HepG2 (cell line): ENCODE data around the gene PHKG2. TPM values are rescaled to one million over a fixed set of nuclear protein-coding genes. Genes with fewer than 3 reads are reported as not detected.

Source experiments
- BATF2 ChIP-seq: sonication (generic); formaldehyde crosslinking; IDR thresholded peaks from 2 replicates; pipeline ENCODE4 v1.8.0; 2022; ENCODE audit warnings: mild to moderate bottlenecking, missing genetic modification reagents, moderate library complexity
- CCDC6 ChIP-seq: sonication (generic); formaldehyde crosslinking; IDR thresholded peaks from 2 replicates; pipeline ENCODE4 v1.8.1; 2022; ENCODE audit warnings: mild to moderate bottlenecking, missing genetic modification reagents, moderate library complexity
- CHD2 ChIP-seq: IDR thresholded peaks from 2 replicates; pipeline ENCODE4 v1.6.1; 2011; ENCODE audit warnings: low read depth, low read length, improper control_type of control experiment
- IKZF1 ChIP-seq: fragments of 450-650 bp; IDR thresholded peaks from 2 replicates; pipeline ENCODE4 v1.7.1; 2016
- MIER3 ChIP-seq: IDR thresholded peaks from 2 replicates; pipeline ENCODE4 v1.6.1; 2016; ENCODE audit warnings: missing compliant biosample characterization, borderline replicate concordance
- MNT ChIP-seq: fragments of 450-650 bp; IDR thresholded peaks from 2 replicates; pipeline ENCODE4 v1.6.1; 2016
- MXD4 ChIP-seq: IDR thresholded peaks from 2 replicates; pipeline ENCODE4 v1.6.1; 2016; ENCODE audit warnings: mild to moderate bottlenecking, missing biosample characterization, missing genetic modification reagents
- NR2F1 ChIP-seq, 2 experiments: fragments of 450-650 bp in 1 of 2; formaldehyde crosslinking in 1 of 2; IDR thresholded peaks; 2 replicates each; pipeline versions ENCODE4 v1.5.0 to v1.6.1; 2016 to 2020; ENCODE audit warnings: mild to moderate bottlenecking in 1 of 2, missing compliant biosample characterization in 1 of 2, missing genetic modification reagents in 1 of 2, moderate library complexity in 1 of 2
- SSRP1 ChIP-seq: IDR thresholded peaks from 2 replicates; pipeline ENCODE4 v1.6.1; 2016; ENCODE audit warnings: control low read depth
- TBL1XR1 ChIP-seq: fragments of 150-350 bp; IDR thresholded peaks from 2 replicates; pipeline ENCODE4 v1.6.1; 2014; ENCODE audit warnings: borderline replicate concordance, low read length; ENCODE audit not compliant: partially characterized antibody
- THAP7 ChIP-seq: sonication (generic); formaldehyde crosslinking; IDR thresholded peaks from 2 replicates; pipeline ENCODE4 v1.8.1; 2023; ENCODE audit warnings: mild to moderate bottlenecking, missing genetic modification reagents
- ZBTB46 ChIP-seq: sonication (generic); formaldehyde crosslinking; IDR thresholded peaks from 2 replicates; pipeline ENCODE4 v1.4.0; 2020; ENCODE audit warnings: mild to moderate bottlenecking, missing genetic modification reagents, borderline replicate concordance
- ZHX1 ChIP-seq: sonication (generic); formaldehyde crosslinking; IDR thresholded peaks from 2 replicates; pipeline ENCODE4 v1.8.1; 2022; ENCODE audit warnings: low read depth, mild to moderate bottlenecking, missing genetic modification reagents
- ZNF335 ChIP-seq: sonication (generic); formaldehyde crosslinking; IDR thresholded peaks from 2 replicates; pipeline ENCODE4 v1.4.0; 2020; ENCODE audit warnings: missing genetic modification reagents
- ZNF552 ChIP-seq: sonication (generic); formaldehyde crosslinking; IDR thresholded peaks from 2 replicates; pipeline ENCODE4 v1.9.0; 2022; ENCODE audit warnings: missing genetic modification reagents, mild to moderate bottlenecking, borderline replicate concordance
- ZNF574 ChIP-seq: sonication (generic); formaldehyde crosslinking; IDR thresholded peaks from 2 replicates; pipeline ENCODE4 v1.4.0; 2020; ENCODE audit warnings: missing genetic modification reagents
- ZNF670 ChIP-seq: sonication (generic); formaldehyde crosslinking; IDR thresholded peaks from 2 replicates; pipeline ENCODE4 v1.8.0; 2022; ENCODE audit warnings: mild to moderate bottlenecking, missing genetic modification reagents, borderline replicate concordance
- ZNF713 ChIP-seq: sonication (generic); formaldehyde crosslinking; IDR thresholded peaks from 2 replicates; pipeline ENCODE4 v1.4.0; 2020; ENCODE audit warnings: mild to moderate bottlenecking, missing genetic modification reagents
- polyA plus RNA-seq, 8 experiments: library from polyadenylated mRNA; depleted of rRNA in 3 of 8; stranded (reverse) in 7 of 8; unstranded in 1 of 8; fragments of >200 nt; fragmentation: Illumina TruSeq in 4 of 8; extraction: Trizol in 4 of 8; gene quantifications; 2 replicates each; pipeline versions ENCODE4 v1.2.1 to v1.2.3, GENCODE V29; 2011 to 2016; ENCODE audit warnings: low read depth in 4 of 8, missing spikeins in 1 of 8, mixed read lengths in 1 of 8; ENCODE audit not compliant: insufficient read depth in 1 of 8
- total RNA-seq, 5 experiments: library from RNA; depleted of rRNA; stranded (reverse); fragments of >200 nt; fragmentation: Illumina TruSeq; extraction: Trizol; gene quantifications; 2 replicates each; pipeline ENCODE4 v1.2.3, GENCODE V29; 2016; ENCODE audit warnings: low read depth in 1 of 5

The PHKG2 gene
- total and polyA plus RNA-seq, 2 of the 13 experiments (the other 11 are each of a cell fraction or from before 2014, with no cell fraction given) = 37.4 to 42.1 TPM

- TF ChIP-seq ZBTB46 (no peak), MXD4 (CRISPR knock-in tag) (peak; percentile 46; the same call in 1 of the 2 replicates), MIER3 (peak; percentile 26; the same call in 1 of the 2 replicates), SSRP1 (CRISPR knock-in tag) (peak; percentile 64; the same call in 1 of the 2 replicates), ZNF335 (0 out of 2 replicates have a peak, but pooled peaks have one; percentile 27), ZNF552 (CRISPR knock-in tag) (no peak), CCDC6 (CRISPR knock-in tag) (peak; percentile 70; the same call in 1 of the 2 replicates), ZNF574 (CRISPR knock-in tag) (peak; percentile 38), CHD2 (peak; percentile 38; the same call in 1 of the 2 replicates), ZNF670 (CRISPR knock-in tag) (0 out of 2 replicates have a peak, but pooled peaks have one; percentile 39), ZNF713 (no peak), BATF2 (CRISPR knock-in tag) (no peak), MNT (peak; percentile 21; the same call in 1 of the 2 replicates), NR2F1 (CRISPR knock-in tag; IDR thresholded peaks at IDR 0.05) (peak; percentile 95 to 98), IKZF1 (no peak), TBL1XR1 (peak; percentile 74), ZHX1 (peak; percentile 49; the same call in 1 of the 2 replicates), THAP7 (CRISPR knock-in tag) (no peak)
Measured at GRCh38 chr16:30698816-30699614, 49.2 kb upstream of the PHKG2 start, which contains the start of gene SRCAP (continued).
